Measurements from ENCODE around the gene TRIO.

Gene TRIO

GRCh38 chr5:14273207-14273767, 130.1 kb downstream of the TRIO start:
- DNase-seq = no peak

GRCh38 chr5:14276380-14276779, 133.2 kb downstream of the TRIO start:
- no peak for DNase-seq

- no peak for DNase-seq
Observed at GRCh38 chr5:14277385-14278320, 134.5 kb downstream of the TRIO start.

GRCh38 chr5:14280294-14280854, 137.2 kb downstream of the TRIO start:
- DNase-seq = no peak

- DNase-seq = no peak
Observed at GRCh38 chr5:14281746-14282181, 138.6 kb downstream of the TRIO start.

GRCh38 chr5:14283139-14283538, 140.0 kb downstream of the TRIO start:
- no peak for DNase-seq

GRCh38 chr5:14284392-14285148, 141.4 kb downstream of the TRIO start:
- DNase-seq = no peak

- no peak for DNase-seq
Observed at GRCh38 chr5:14286007-14286406, 142.9 kb downstream of the TRIO start.

GRCh38 chr5:14286574-14287421, 143.7 kb downstream of the TRIO start:
- DNase-seq = no peak

- no peak for DNase-seq
Observed at GRCh38 chr5:14292766-14293658, 149.9 kb downstream of the TRIO start.

- no peak for DNase-seq
Observed at GRCh38 chr5:14295610-14296009, 152.5 kb downstream of the TRIO start.

- no peak for DNase-seq
Observed at GRCh38 chr5:14296533-14297331, 153.6 kb downstream of the TRIO start.

- DNase-seq = no peak
Observed at GRCh38 chr5:14297697-14298096, 154.6 kb downstream of the TRIO start.

- DNase-seq = no peak
Observed at GRCh38 chr5:14298126-14298847, 155.1 kb downstream of the TRIO start.

- no peak for DNase-seq
Observed at GRCh38 chr5:14299666-14300065, 156.5 kb downstream of the TRIO start.

GRCh38 chr5:14301186-14301585, 158.0 kb downstream of the TRIO start:
- DNase-seq = no peak

- no peak for DNase-seq
Observed at GRCh38 chr5:14302330-14302729, 159.2 kb downstream of the TRIO start.

- DNase-seq = no peak
Observed at GRCh38 chr5:14305045-14305444, 161.9 kb downstream of the TRIO start.

- no peak for DNase-seq
Observed at GRCh38 chr5:14306329-14306815, 163.2 kb downstream of the TRIO start.

Data from activated CD4-positive, alpha-beta T cell treated with anti-CD3 and anti-CD28 coated beads for 4 hours (primary cell).